Measurements from ENCODE around the gene KLHL26. TPM values are rescaled to one million over a fixed set of nuclear protein-coding genes. Genes with fewer than 3 reads are reported as not detected.

The KLHL26 gene
- polyA plus RNA-seq, 1 donor (not counting 4 experiments of a cell fraction or from before 2014, with no cell fraction given): 0.68 TPM

- H3K79me2 ChIP-seq (ENCODE audit: control insufficient read depth, insufficient read depth, low read length): no peaks in the 10 kb centered on the region
- FAIRE-seq (no peak), DNase-seq (ENCODE audit: low read depth, low spot score) (no peak)
- no peak overlapping the region for H3K9ac ChIP-seq (ENCODE audit: control insufficient read depth, extremely low read depth, insufficient read depth, low read length)
- dilution Hi-C loops (cut with MboI; ENCODE audit: extremely low pct_ligation_motif_present, low sequenced_read_pairs): no loop called here
- no peaks in the 10 kb centered on the region for H3K9me1 ChIP-seq (ENCODE audit: control insufficient read depth, extremely low read depth, insufficient read depth, low read length)
- H3K27ac ChIP-seq (ENCODE audit: control insufficient read depth, insufficient read depth, low read length): no peak overlapping the region
- no peaks in the 10 kb centered on the region for H4K20me1 ChIP-seq (ENCODE audit: control insufficient read depth, extremely low read depth, insufficient read depth, low read length)
- no peak overlapping the region for H3K4me3 ChIP-seq (ENCODE audit: control insufficient read depth in 2 of 3, extremely low read depth in 1 of 3, insufficient read depth in 2 of 3, low read depth in 1 of 3, low read length in 3 of 3)
- H3K36me3 ChIP-seq (ENCODE audit: control insufficient read depth in 2 of 2, extremely low read depth in 1 of 2, insufficient read depth in 2 of 2, low read length in 2 of 2): no peaks in the 10 kb centered on the region
- no peak overlapping the region for H3K4me2 ChIP-seq (ENCODE audit: control insufficient read depth, extremely low read depth, insufficient read depth, low read depth, low read length)
- no peaks in the 10 kb centered on the region for H3K27me3 ChIP-seq (ENCODE audit: control insufficient read depth, extremely low read depth, insufficient read depth, low read length)
- H3K4me1 ChIP-seq (ENCODE audit: control insufficient read depth, extremely low read depth, insufficient read depth, low read length): peaks cover 3% of the 10 kb centered on the region
- H2AFZ ChIP-seq (ENCODE audit: control insufficient read depth, low read length): no peak overlapping the region
- H3K9me3 ChIP-seq (ENCODE audit: control insufficient read depth, low read depth, low read length): no peaks in the 10 kb centered on the region
- TF ChIP-seq EZH2 (IDR thresholded peaks at IDR 0.05; ENCODE audit: low read length): no peak
- no peak for TF ChIP-seq CTCF (optimal IDR thresholded peaks at IDR 0.05 in 1 of 3, IDR thresholded peaks at IDR 0.05 in 1 of 3, conservative IDR thresholded peaks at IDR 0.05 in 1 of 3; ENCODE audit: extremely low read depth in 1 of 3, insufficient read depth in 2 of 3, low read length in 3 of 3)
Measured at GRCh38 chr19:18650021-18650390, 13.2 kb downstream of the KLHL26 start.

- H3K79me2 ChIP-seq (ENCODE audit: control insufficient read depth, insufficient read depth, low read length): no peaks in the 10 kb centered on the region
- H3K9me3 ChIP-seq (ENCODE audit: control insufficient read depth, low read depth, low read length): no peaks in the 10 kb centered on the region
- no peaks in the 10 kb centered on the region for H3K36me3 ChIP-seq (ENCODE audit: control insufficient read depth in 2 of 2, extremely low read depth in 1 of 2, insufficient read depth in 2 of 2, low read length in 2 of 2)
- no peak overlapping the region for H3K4me3 ChIP-seq (ENCODE audit: control insufficient read depth in 2 of 3, extremely low read depth in 1 of 3, insufficient read depth in 2 of 3, low read depth in 1 of 3, low read length in 3 of 3)
- no peaks in the 10 kb centered on the region for H3K9me1 ChIP-seq (ENCODE audit: control insufficient read depth, extremely low read depth, insufficient read depth, low read length)
- peaks cover 3% of the 10 kb centered on the region for H3K4me1 ChIP-seq (ENCODE audit: control insufficient read depth, extremely low read depth, insufficient read depth, low read length)
- FAIRE-seq (no peak), DNase-seq (ENCODE audit: low read depth, low spot score) (no peak)
- H3K4me2 ChIP-seq (ENCODE audit: control insufficient read depth, extremely low read depth, insufficient read depth, low read depth, low read length): no peak overlapping the region
- H3K27me3 ChIP-seq (ENCODE audit: control insufficient read depth, extremely low read depth, insufficient read depth, low read length): no peaks in the 10 kb centered on the region
- dilution Hi-C loops (cut with MboI; ENCODE audit: extremely low pct_ligation_motif_present, low sequenced_read_pairs): no loop called here
- TF ChIP-seq EZH2 (IDR thresholded peaks at IDR 0.05; ENCODE audit: low read length): no peak
- no peak for TF ChIP-seq CTCF (optimal IDR thresholded peaks at IDR 0.05 in 1 of 3, IDR thresholded peaks at IDR 0.05 in 1 of 3, conservative IDR thresholded peaks at IDR 0.05 in 1 of 3; ENCODE audit: extremely low read depth in 1 of 3, insufficient read depth in 2 of 3, low read length in 3 of 3)
- no peak overlapping the region for H3K9ac ChIP-seq (ENCODE audit: control insufficient read depth, extremely low read depth, insufficient read depth, low read length)
- no peak overlapping the region for H2AFZ ChIP-seq (ENCODE audit: control insufficient read depth, low read length)
- no peak overlapping the region for H3K27ac ChIP-seq (ENCODE audit: control insufficient read depth, insufficient read depth, low read length)
- no peaks in the 10 kb centered on the region for H4K20me1 ChIP-seq (ENCODE audit: control insufficient read depth, extremely low read depth, insufficient read depth, low read length)
Measured at GRCh38 chr19:18650468-18651041, 13.7 kb downstream of the KLHL26 start.
